Brain microvascular endothelial cell (primary cell): ENCODE results near the gene NUP153.

Experiments
- DNase-seq: peaks from one replicate; pipeline ENCODE4 v3.0.0-alpha.2; 2020
- H3K27ac ChIP-seq: fragments of 250-450 bp; sonication (Bioruptor Pico); 2 replicates; pipeline ENCODE4 v1.5.1; 2020; ENCODE audit warnings: mild to moderate bottlenecking, moderate library complexity
- H3K27me3 ChIP-seq: fragments of 250-450 bp; sonication (Bioruptor Pico); replicated peaks from 2 replicates; pipeline ENCODE4 v1.5.1; 2020; ENCODE audit warnings: mild to moderate bottlenecking
- H3K36me3 ChIP-seq: fragments of 250-450 bp; sonication (Bioruptor Pico); replicated peaks from 2 replicates; pipeline ENCODE4 v1.5.1; 2020; ENCODE audit warnings: mild to moderate bottlenecking
- H3K4me3 ChIP-seq: 2 replicates; pipeline ENCODE4 v1.5.1; 2011; ENCODE audit warnings: low read depth, mild to moderate bottlenecking, control low read depth, low read length, moderate library complexity
- in situ Hi-C: cut with HindIII; loops from 2 replicates; pipeline ENCODE4 v1.10.0; 2017; ENCODE audit warnings: low sequenced_read_pairs, low pct_ligation_motif_present
- TF ChIP-seq, protein P1 (sequence below): IDR thresholded peaks from 2 replicates; pipeline ENCODE4 v1.5.1; 2011; ENCODE audit warnings: low read depth, mild to moderate bottlenecking, moderate library complexity, low read length, control low read depth, inconsistent platforms; ENCODE audit errors: missing control alignments

The NUP153 gene

DNA sequence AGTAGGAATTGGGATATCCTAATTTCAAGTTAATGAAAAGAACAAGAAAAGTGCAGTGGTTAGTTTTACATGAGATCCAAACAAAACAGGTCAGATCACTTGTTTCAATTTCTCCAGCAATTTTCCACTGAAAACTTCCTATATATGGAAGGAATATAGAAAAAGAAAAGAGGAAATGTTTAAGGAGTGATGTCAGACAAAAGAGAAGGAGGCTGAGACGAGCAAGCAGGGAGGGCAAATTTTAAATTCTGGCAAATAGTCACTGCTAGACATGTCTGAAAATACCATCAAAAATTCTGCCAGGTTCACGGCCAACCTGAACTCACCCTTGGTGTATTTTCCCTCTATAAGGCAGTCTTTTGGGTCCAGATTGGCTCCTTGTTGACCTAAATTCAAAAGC is 9.5 kb upstream of the NUP153 start:
- TF ChIP-seq, protein P1, sequence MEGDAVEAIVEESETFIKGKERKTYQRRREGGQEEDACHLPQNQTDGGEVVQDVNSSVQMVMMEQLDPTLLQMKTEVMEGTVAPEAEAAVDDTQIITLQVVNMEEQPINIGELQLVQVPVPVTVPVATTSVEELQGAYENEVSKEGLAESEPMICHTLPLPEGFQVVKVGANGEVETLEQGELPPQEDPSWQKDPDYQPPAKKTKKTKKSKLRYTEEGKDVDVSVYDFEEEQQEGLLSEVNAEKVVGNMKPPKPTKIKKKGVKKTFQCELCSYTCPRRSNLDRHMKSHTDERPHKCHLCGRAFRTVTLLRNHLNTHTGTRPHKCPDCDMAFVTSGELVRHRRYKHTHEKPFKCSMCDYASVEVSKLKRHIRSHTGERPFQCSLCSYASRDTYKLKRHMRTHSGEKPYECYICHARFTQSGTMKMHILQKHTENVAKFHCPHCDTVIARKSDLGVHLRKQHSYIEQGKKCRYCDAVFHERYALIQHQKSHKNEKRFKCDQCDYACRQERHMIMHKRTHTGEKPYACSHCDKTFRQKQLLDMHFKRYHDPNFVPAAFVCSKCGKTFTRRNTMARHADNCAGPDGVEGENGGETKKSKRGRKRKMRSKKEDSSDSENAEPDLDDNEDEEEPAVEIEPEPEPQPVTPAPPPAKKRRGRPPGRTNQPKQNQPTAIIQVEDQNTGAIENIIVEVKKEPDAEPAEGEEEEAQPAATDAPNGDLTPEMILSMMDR = no peak
- H3K27ac ChIP-seq = no peak overlapping the region
- no peak overlapping the region for H3K4me3 ChIP-seq
- H3K27me3 ChIP-seq = no peaks in the 10 kb centered on the region
- H3K36me3 ChIP-seq = no peaks in the 10 kb centered on the region
- no peak for DNase-seq
- in situ Hi-C loops = no loop called here

GRCh38 chr6:17714879-17715851 is 8.4 kb upstream of the NUP153 start:
- peak overlapping the region; percentile 1 for H3K27ac ChIP-seq
- H3K36me3 ChIP-seq = no peaks in the 10 kb centered on the region
- peak; percentile 88 for DNase-seq
- TF ChIP-seq, protein P1 = no peak
- in situ Hi-C loops = no loop called here
- no peaks in the 10 kb centered on the region for H3K27me3 ChIP-seq
- H3K4me3 ChIP-seq = no peak overlapping the region

DNA sequence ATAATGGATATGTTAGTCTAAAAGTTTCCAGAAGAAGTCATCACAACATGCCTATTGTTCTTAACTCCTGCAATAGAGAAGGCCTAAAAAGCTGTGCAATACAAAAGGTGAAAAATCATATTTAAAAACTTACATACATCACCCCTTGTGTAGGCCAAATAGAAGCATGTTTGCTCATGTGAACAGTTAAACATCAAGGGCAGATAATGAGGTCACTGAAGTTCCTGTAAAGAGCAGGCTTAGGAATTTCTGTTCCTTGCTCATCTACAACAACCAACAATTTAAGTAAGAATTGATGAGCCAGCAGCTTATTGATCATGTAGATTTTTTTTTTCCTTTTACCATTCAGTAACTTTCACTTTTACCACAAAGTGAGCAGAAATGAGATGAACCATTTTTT is 7.5 kb upstream of the NUP153 start:
- in situ Hi-C loops = no loop called here
- TF ChIP-seq, protein P1 = no peak
- Histone ChIP-seq H3K4me3 (no peak overlapping the region), H3K27ac (no peak overlapping the region), H3K27me3 (no peaks in the 10 kb centered on the region), H3K36me3 (no peaks in the 10 kb centered on the region)
- no peak for DNase-seq

DNA sequence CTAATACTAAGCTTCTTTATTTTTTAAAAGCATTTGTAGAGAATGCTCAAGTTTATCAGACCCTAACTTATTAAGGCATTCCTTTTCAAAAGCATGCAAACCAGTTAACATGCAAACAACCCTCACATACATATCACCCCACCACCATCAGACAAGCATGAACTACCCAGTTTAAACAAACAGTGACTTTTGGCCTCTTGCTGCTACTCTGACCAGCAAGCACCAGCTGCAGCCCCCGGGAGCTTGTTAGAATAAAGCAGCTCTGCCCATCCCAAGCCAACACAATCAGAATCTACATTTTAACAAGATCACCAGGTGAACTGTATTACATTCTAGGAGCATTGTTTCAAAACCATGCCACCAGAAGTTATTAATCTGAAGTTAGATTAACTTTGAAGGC is 5.9 kb upstream of the NUP153 start:
- Histone ChIP-seq H3K36me3 (no peaks in the 10 kb centered on the region), H3K4me3 (no peak overlapping the region), H3K27ac (no peak overlapping the region), H3K27me3 (no peaks in the 10 kb centered on the region)
- in situ Hi-C loops = no loop called here
- TF ChIP-seq, protein P1 = no peak
- no peak for DNase-seq

- in situ Hi-C loops = no loop called here
- Histone ChIP-seq H3K27ac (no peak overlapping the region), H3K4me3 (no peak overlapping the region), H3K27me3 (no peaks in the 10 kb centered on the region), H3K36me3 (no peaks in the 10 kb centered on the region)
- DNase-seq = no peak
- TF ChIP-seq, protein P1 = no peak
Observed at GRCh38 chr6:17710331-17710730, 3.6 kb upstream of the NUP153 start.
